ENCODE results near the gene HS2ST1. TPM values are rescaled to one million over a fixed set of nuclear protein-coding genes. Genes with fewer than 3 reads are reported as not detected.

The HS2ST1 gene
- total RNA-seq, 1 donor from 2014 or later: 11.9 TPM

DNA sequence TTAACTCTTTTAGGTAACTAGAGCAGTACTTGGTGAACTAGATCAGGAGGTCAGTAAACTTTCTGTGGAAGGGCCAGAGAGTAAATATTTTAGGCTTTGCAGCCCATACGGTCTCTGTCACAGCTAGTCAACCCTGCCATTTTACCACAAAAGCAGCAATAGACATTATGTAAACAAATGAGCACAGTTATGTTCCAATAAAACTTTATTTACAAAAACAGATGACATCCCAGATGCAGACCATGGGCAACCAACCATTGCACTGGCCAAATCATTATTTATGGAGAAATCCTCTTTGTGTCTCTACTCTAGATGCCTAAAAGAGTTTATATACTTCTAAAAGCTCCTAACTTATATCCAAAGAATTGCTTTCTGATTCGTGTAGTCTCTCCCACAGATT, 192.4 kb downstream of the HS2ST1 start:
- no peak for DNase-seq (ENCODE audit: low read depth in 2 of 2)

DNA sequence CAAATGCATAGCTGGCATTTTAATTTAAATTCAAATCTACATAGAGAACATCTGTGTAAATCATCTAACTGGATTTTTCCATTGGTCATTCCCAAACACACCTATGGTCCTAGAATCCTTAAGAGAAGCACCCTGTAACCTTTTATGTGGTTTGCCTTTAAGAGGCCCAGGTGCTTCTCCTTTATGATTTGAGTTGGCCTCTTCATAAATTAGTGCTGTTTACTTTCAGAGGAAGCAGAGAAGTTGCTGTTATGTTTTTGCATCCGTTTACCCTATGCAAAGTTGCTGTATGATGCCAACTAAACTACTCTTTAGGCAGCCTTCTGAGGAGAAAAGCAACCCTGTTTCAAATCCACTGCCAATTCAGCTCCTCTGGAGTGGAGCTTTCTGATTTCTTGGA, 193.8 kb downstream of the HS2ST1 start:
- DNase-seq (ENCODE audit: low read depth in 2 of 2): no peak

- peak in 1 of 2 donors; percentile 38 for DNase-seq (ENCODE audit: low read depth in 2 of 2)
These were observed 194.5 kb downstream of the HS2ST1 start for GRCh38 chr1:87108814-87109411.

- DNase-seq (ENCODE audit: low read depth in 2 of 2): no peak
These were observed 197.4 kb downstream of the HS2ST1 start for GRCh38 chr1:87111659-87112371.

DNA sequence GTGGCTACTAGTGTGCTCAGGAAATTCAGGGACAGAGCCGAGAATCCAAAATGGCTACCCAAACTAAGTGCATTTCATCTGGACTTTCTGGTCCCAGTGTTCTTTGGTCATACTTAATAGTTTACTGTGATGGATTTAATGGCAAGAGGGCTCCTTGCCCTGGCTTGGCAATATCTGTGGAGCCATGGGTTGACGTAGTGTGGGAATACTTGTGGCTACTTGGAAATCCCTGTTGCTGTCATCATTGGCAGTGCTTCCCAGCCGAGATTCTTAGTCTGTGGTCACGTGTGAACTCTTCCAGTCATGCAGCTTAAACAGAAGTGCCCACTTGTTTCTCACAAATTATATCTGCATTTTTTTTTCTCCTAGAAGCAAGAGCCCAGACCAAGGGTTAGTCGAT, 198.9 kb downstream of the HS2ST1 start:
- DNase-seq (ENCODE audit: low read depth in 2 of 2): no peak

DNA sequence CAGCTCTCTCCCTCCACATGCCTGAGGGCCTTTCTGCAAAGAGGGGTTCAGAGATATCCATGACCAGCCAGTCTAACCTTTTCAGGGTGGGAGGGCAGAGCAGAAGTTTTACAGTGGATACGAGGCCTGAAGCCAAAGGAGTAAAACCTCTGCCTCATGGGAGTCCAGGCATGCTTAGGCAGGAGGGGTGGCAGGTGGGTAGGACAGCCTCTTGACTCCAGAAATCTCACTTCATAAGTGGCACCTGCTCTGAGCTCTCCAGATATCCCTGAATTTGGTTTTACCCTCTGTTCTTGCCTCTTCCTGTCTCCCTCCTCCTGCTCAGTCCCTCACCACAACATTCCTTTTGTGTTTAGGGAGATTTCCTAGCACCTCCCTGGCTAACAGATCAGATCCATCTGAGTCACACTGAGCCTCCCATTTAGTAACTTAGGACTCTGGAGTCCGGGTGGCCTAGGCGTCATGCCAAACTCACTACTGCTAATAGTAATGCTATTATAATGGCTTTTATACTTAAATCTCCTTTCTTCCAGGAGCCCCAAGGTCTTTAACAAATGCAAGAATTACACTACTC, 201.0 kb downstream of the HS2ST1 start:
- DNase-seq (ENCODE audit: low read depth in 2 of 2): no peak

DNA sequence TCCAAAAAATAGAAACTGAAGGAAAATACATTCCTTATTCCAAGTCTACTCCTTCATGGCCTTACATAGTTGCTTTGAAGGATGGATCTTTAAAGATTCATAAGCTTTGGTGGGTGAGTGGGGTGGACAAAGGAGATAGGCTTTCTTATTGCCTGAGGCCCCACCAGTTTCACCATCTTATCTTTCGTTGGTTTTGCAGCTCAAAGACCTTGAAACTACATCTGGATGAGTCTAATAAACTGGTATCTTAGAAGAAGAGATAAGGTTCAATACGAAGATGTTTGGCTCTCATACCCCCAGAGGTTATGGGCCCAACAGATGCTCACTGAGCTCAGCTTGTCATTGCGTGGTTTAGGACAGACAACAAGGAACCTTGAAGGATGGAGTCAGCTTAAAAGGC, 201.5 kb downstream of the HS2ST1 start:
- DNase-seq (ENCODE audit: low read depth in 2 of 2): no peak

DNA sequence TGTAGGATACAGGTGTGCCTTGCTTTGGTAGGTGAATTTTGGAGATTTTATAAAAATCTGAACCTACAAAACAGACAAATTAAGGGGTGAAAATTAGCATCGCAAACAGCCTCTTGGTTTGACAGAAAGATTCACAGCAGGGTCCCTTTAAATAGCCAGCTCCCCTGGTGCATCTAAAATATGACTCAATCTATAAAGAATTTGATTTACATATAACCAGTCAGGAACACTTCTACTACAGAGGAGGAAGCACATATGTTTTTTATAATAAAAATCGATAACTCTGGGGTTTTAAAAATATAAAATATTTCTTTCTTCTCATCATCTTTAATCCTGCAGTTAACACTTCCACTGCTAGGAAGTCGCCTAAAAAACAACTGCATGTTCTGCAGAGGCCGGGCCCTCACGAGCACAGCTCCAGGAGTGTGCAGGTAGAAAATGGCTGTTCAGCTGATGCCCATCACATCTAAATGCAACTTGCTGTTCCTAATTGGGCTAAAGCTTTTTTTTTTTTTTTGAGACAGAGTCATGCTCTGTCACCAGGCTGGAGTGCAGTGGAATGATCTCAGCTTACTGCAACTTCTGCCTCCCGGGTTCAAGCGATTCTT, 203.4 kb downstream of the HS2ST1 start:
- no peak for DNase-seq (ENCODE audit: low read depth in 2 of 2)

- no peak for DNase-seq (ENCODE audit: low read depth in 2 of 2)
These were observed 205.2 kb downstream of the HS2ST1 start for GRCh38 chr1:87119541-87120140.

DNA sequence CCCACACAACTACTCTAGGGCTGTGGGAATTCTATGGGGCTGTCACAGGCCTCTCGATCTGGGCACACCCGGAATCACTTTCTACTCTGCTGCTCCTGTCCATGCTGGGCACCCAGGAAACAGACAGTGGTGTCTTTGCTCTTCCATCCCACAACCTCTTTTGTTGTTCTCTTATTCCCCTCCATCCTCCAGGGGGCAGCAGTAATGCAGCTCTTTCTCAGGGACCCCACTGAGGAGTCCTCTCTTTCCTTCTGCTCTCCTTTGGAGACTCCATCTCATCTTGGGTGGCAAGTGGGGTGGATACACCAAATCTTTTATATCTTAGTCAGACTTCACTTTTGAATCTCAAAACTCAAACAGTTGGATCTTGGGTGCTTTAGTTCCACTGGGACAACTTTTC, 206.3 kb downstream of the HS2ST1 start:
- DNase-seq (ENCODE audit: low read depth in 2 of 2): no peak

DNA sequence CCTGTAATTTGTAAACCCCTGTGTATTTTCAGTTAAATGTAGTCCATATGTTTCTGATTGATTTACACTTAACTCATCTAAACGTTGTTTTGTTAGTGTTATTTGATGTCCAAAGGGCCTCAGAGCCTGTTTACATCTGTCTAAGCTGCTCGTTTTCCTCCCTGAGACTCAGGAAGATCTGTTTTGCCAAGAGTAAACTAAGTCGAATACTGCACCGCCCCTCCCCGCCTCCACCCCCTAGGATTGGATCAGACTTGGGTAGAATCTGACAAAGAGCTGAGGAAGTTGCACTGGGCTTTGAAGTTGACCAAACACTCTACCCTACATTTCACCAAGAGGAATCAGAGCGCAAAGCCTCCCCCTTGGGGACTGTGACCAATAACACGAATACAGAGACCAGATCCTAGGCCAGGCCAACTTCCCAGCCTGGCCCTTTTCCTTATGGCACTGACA, 207.3 kb downstream of the HS2ST1 start:
- no peak for DNase-seq (ENCODE audit: low read depth in 2 of 2)

DNA sequence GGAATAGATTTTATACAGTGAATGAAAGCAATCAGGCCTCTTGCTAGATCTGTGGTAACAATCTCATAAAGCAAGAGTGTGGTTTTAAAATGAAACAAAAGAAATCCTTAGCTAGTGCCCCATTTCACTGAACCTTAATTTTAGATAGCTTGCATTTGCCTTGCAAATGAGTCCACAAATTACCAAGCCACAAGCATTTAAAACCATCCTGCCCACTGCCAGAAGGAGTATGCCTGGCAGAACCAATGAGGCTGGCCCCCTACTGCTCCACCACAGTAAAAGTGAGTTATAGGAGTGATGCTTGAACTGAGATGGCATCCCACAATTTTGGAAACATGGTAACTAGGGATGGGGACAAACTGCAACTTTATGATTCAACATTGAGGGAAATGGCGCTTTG, 207.8 kb downstream of the HS2ST1 start:
- no peak for DNase-seq (ENCODE audit: low read depth in 2 of 2)

GRCh38 chr1:87123610-87124009, 209.2 kb downstream of the HS2ST1 start:
- no peak for DNase-seq (ENCODE audit: low read depth in 2 of 2)

DNA sequence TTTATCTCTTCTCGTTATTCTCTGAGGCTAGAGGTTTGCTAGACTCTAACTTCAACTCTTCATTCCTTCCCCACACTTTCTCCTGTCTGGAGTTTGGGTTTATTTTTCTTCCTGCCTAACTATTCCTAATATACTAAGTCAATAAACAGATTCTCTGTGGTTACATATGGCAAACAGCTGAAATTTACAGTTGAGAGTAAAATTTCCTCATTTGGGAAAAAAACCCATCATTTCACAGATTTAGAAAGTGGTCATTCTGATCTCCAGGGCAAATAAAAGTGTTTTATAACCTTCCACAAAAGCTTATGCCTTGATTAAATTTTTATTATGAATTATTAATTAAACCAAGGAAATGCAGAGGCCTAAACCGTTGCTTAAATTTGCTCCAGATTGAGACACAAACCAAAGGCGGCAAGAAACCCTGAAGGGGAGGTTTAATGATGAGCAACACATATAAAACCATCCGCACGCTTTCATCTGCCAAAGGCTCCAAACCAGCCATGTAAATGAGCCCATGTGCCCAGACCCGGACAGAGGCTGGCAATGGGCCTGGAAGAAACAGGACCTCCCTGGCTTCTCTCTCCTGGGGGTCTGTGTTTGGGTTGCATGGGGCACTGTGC, 212.6 kb downstream of the HS2ST1 start:
- DNase-seq (ENCODE audit: low read depth in 2 of 2): no peak

GRCh38 chr1:87127581-87127980, 213.1 kb downstream of the HS2ST1 start:
- DNase-seq (ENCODE audit: low read depth in 2 of 2): no peak

- DNase-seq (ENCODE audit: low read depth in 2 of 2): no peak
These were observed 214.6 kb downstream of the HS2ST1 start for GRCh38 chr1:87129038-87129437.

GRCh38 chr1:87129606-87130005, 215.2 kb downstream of the HS2ST1 start:
- DNase-seq (ENCODE audit: low read depth in 2 of 2): no peak

DNA sequence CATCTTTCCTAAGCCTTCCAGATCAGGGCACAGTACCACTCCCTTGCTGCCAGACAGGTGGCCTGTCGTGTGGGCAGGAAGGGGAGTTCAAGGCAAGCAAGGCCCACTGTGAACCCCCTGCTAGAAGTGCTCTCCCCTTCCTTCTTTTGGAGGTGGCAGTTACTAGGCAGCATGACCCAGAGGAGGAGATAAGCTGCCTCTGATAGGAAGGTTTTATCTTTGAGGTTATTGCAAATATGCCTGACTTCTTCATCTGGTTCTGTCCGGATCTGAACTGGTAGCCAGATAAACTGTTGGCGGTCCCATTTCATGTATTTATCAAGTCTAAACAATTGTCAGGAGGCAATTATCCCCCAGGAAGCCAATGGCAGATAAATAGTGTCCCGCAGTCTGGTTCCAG, 216.0 kb downstream of the HS2ST1 start:
- DNase-seq (ENCODE audit: low read depth in 2 of 2): no peak

GRCh38 chr1:87131809-87132283, 217.4 kb downstream of the HS2ST1 start:
- peak; percentile 74 to 83 for DNase-seq (ENCODE audit: low read depth in 2 of 2)

DNA sequence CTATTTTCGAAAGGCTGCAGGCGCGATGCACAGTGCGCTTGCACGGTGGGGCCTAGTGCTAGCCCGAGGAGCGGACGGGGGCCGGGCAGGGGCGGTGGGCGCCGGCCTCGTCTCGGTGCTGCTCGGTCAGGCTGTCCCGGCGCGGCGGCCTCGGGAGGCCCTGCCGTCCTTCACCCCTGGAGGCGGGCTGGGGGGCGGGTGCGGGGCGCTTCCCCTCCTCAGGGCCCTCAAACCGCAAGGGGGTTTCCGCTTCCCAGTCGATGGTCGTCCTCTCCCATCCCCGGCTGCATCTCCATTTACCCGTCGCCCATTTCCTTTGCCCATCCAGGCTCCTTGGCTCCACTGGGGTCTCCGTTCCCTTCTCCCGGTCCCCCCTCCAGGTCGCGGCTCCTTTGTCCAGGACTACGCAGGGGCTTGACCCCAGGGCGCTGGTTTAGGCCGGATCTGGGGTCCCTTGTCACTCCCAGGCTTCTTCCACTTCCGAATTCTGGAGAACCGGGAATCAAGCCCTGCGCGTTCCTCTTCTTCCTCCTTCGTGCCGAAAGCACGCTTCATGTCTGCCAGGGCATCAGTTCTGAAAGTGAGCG, 217.9 kb downstream of the HS2ST1 start:
- DNase-seq (ENCODE audit: low read depth in 2 of 2): no peak

GRCh38 chr1:87134061-87134460, 219.6 kb downstream of the HS2ST1 start:
- no peak for DNase-seq (ENCODE audit: low read depth in 2 of 2)
